ENCODE measurements around the gene RUNX3. TPM values are rescaled to one million over a fixed set of nuclear protein-coding genes. Genes with fewer than 3 reads are reported as not detected.

RUNX3 gene
- total and polyA plus RNA-seq, 2 donors (not counting 1 experiment from before 2014, with no cell fraction given), result 86.0 to 127 TPM

- H3K4me1 ChIP-seq (ENCODE audit: control insufficient read depth in 2 of 2, insufficient read depth in 2 of 2, low read length in 2 of 2), result no peaks in the 10 kb centered on the region
- WGBS (ENCODE audit: insufficient coverage), result 93% methylated on average over 2 of the region's 5 CpGs
- no peak for ATAC-seq (ENCODE audit: low read depth)
Observed at GRCh38 chr1:24973315-24973714, 43.2 kb upstream of the RUNX3 start.

DNA sequence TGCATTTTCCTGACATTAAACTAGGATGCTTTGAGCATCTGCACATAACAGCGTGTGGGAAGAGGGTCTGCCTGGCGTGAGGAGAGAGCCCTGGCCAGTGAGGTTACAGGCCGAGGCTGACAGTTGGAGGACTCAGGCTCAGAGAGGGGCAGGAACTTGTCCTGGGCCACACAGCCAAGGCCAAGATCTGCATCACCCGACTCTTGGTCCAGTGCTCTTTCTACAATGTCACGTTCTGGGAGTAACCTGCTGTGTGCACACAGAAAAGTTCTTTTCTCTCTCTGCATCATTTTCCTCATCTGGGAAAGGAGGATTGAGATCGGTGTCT, 42.8 kb upstream of the RUNX3 start:
- no peaks in the 10 kb centered on the region for H4K20me1 ChIP-seq (ENCODE audit: control insufficient read depth, insufficient read depth, low read length, poor library complexity, severe bottlenecking)
- no peak overlapping the region for H3K27ac ChIP-seq (ENCODE audit: low read length in 2 of 2)
- 100% methylated on average over 4 of the region's 6 CpGs for WGBS (ENCODE audit: insufficient coverage)
- H3K27ac Mint-ChIP-seq, result no peak overlapping the region
- peaks cover 9% of the 10 kb centered on the region for H3K9me3 Mint-ChIP-seq (ENCODE audit: insufficient read depth)
- H3K36me3 ChIP-seq (replicated peaks in 1 of 2; ENCODE audit: control extremely low read depth in 1 of 2, control insufficient read depth in 1 of 2, extremely low read depth in 1 of 2, insufficient read depth in 2 of 2, low read length in 1 of 2), result no peaks in the 10 kb centered on the region
- no peak overlapping the region for H3K4me2 ChIP-seq (replicated peaks; ENCODE audit: low read depth, low read length, poor library complexity, severe bottlenecking)
- CTCF ChIA-PET, result interaction anchor here (1.4 kb wide), 1 partner anchor 41 kb away, joined by 3 read pairs; no protein-coding TSS in a partner anchor
- H3K4me3 Mint-ChIP-seq, result no peak overlapping the region
- POLR2A ChIA-PET, result no interaction called here
- H3K4me3 ChIP-seq (ENCODE audit: control extremely low read depth in 1 of 5, extremely low read depth in 1 of 5, insufficient read depth in 1 of 5, low read depth in 2 of 5, low read length in 4 of 5), result no peak overlapping the region
- peaks cover 13 to 25% (median 21%) of the 10 kb centered on the region in 3 donors for H3K9me3 ChIP-seq (ENCODE audit: control extremely low read depth in 1 of 3, control insufficient read depth in 2 of 3, insufficient read depth in 1 of 3, low read length in 2 of 3)
- no peak for ATAC-seq (ENCODE audit: low read depth)
- intact Hi-C loops (cut with micrococcal nuclease), result no loop called here
- peaks cover 0 to 4% (median 0%) of the 10 kb centered on the region in 4 experiments for H3K27me3 ChIP-seq (replicated peaks in 1 of 4; ENCODE audit: control extremely low read depth in 1 of 4, control insufficient read depth in 3 of 4, insufficient read depth in 4 of 4, low read length in 3 of 4)
- peaks cover 3% of the 10 kb centered on the region for H3K27me3 Mint-ChIP-seq
- TF ChIP-seq EZH2 (IDR thresholded peaks at IDR 0.05; ENCODE audit: borderline replicate concordance, insufficient read depth, low read depth, low read length, poor library complexity, severe bottlenecking), result no peak
- TF ChIP-seq, protein P1, sequence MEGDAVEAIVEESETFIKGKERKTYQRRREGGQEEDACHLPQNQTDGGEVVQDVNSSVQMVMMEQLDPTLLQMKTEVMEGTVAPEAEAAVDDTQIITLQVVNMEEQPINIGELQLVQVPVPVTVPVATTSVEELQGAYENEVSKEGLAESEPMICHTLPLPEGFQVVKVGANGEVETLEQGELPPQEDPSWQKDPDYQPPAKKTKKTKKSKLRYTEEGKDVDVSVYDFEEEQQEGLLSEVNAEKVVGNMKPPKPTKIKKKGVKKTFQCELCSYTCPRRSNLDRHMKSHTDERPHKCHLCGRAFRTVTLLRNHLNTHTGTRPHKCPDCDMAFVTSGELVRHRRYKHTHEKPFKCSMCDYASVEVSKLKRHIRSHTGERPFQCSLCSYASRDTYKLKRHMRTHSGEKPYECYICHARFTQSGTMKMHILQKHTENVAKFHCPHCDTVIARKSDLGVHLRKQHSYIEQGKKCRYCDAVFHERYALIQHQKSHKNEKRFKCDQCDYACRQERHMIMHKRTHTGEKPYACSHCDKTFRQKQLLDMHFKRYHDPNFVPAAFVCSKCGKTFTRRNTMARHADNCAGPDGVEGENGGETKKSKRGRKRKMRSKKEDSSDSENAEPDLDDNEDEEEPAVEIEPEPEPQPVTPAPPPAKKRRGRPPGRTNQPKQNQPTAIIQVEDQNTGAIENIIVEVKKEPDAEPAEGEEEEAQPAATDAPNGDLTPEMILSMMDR (IDR thresholded peaks at IDR 0.05), result no peak
- no peak for DNase-seq
- H3K79me2 ChIP-seq (ENCODE audit: control insufficient read depth, insufficient read depth, low read length), result no peaks in the 10 kb centered on the region
- H3K4me1 Mint-ChIP-seq, result peaks cover 8% of the 10 kb centered on the region
- H2AFZ ChIP-seq (ENCODE audit: insufficient read depth, low read depth, low read length, poor library complexity, severe bottlenecking), result no peak overlapping the region
- H3K4me1 ChIP-seq (ENCODE audit: control insufficient read depth in 2 of 2, insufficient read depth in 2 of 2, low read length in 2 of 2), result no peaks in the 10 kb centered on the region
- no peak overlapping the region for H3K9ac ChIP-seq (ENCODE audit: low read length)

More at GRCh38 chr1:24973315-24973714, 43.2 kb upstream of the RUNX3 start:
- CTCF ChIA-PET, result interaction anchor here (0.8 to 1.5 kb wide), 3 partner anchors 14 to 49 kb away, joined by 3 to 7 read pairs (median 6); no protein-coding TSS in a partner anchor
- no peak overlapping the region for H3K27ac ChIP-seq (ENCODE audit: low read length in 2 of 2)
- peaks cover 0 to 4% (median 0%) of the 10 kb centered on the region in 4 experiments for H3K27me3 ChIP-seq (replicated peaks in 1 of 4; ENCODE audit: control extremely low read depth in 1 of 4, control insufficient read depth in 3 of 4, insufficient read depth in 4 of 4, low read length in 3 of 4)
- no peaks in the 10 kb centered on the region for H4K20me1 ChIP-seq (ENCODE audit: control insufficient read depth, insufficient read depth, low read length, poor library complexity, severe bottlenecking)
- DNase-seq, result no peak
- H3K79me2 ChIP-seq (ENCODE audit: control insufficient read depth, insufficient read depth, low read length), result no peaks in the 10 kb centered on the region
- TF ChIP-seq, protein P1 (IDR thresholded peaks at IDR 0.05), result no peak
- TF ChIP-seq EZH2 (IDR thresholded peaks at IDR 0.05; ENCODE audit: borderline replicate concordance, insufficient read depth, low read depth, low read length, poor library complexity, severe bottlenecking), result no peak
- no peak overlapping the region for H3K4me2 ChIP-seq (replicated peaks; ENCODE audit: low read depth, low read length, poor library complexity, severe bottlenecking)
- Mint-ChIP-seq H3K4me1 (peaks cover 8% of the 10 kb centered on the region), H3K27me3 (peaks cover 3% of the 10 kb centered on the region), H3K9me3 (ENCODE audit: insufficient read depth) (peaks cover 9% of the 10 kb centered on the region), H3K27ac (no peak overlapping the region), H3K4me3 (no peak overlapping the region)
- intact Hi-C loops (cut with micrococcal nuclease), result no loop called here
- no peak overlapping the region for H2AFZ ChIP-seq (ENCODE audit: insufficient read depth, low read depth, low read length, poor library complexity, severe bottlenecking)
- POLR2A ChIA-PET, result no interaction called here
- no peak overlapping the region for H3K4me3 ChIP-seq (ENCODE audit: control extremely low read depth in 1 of 5, extremely low read depth in 1 of 5, insufficient read depth in 1 of 5, low read depth in 2 of 5, low read length in 4 of 5)
- H3K9ac ChIP-seq (ENCODE audit: low read length), result no peak overlapping the region
- no peaks in the 10 kb centered on the region for H3K36me3 ChIP-seq (replicated peaks in 1 of 2; ENCODE audit: control extremely low read depth in 1 of 2, control insufficient read depth in 1 of 2, extremely low read depth in 1 of 2, insufficient read depth in 2 of 2, low read length in 1 of 2)
- H3K9me3 ChIP-seq (ENCODE audit: control extremely low read depth in 1 of 3, control insufficient read depth in 2 of 3, insufficient read depth in 1 of 3, low read length in 2 of 3), result peaks cover 13 to 25% (median 21%) of the 10 kb centered on the region in 3 donors
